GM18517 (cell line): ENCODE results near the gene TSEN15.
"Not testable (repeated sequence)": the region's sequence is repeated elsewhere in the genome, so short reads cannot be mapped to it uniquely, and the experiment has no call there.

Source experiments
- ATAC-seq: cut with Tn5 transposase; IDR thresholded peaks from one replicate; pipeline ENCODE4 v1.9.1; 2021; ENCODE audit warnings: mild to moderate bottlenecking, moderate library complexity; ENCODE audit not compliant: unreplicated experiment

TSEN15 gene

GRCh38 chr1:184096005-184096404, 44.5 kb downstream of the TSEN15 start:
- no peak for ATAC-seq

DNA sequence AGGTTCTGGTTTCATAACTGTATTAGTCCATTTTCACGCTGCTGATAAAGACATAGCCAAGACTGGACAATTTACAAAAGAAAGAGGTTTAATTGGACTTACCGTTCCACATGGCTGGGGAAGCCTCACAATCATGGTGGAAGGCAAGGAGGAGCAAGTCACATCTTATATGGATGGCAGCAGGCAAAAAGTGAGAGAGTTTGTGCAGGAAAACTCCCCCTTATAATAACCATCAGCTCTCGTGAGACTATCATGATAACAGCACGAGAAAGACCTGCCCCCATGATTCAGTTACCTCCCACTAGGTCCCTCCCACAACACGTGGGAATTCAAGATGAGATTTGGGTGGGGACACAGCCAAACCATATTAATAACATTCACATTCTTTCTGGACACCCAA, 45.0 kb downstream of the TSEN15 start:
- ATAC-seq, result not testable (repeated sequence)

DNA sequence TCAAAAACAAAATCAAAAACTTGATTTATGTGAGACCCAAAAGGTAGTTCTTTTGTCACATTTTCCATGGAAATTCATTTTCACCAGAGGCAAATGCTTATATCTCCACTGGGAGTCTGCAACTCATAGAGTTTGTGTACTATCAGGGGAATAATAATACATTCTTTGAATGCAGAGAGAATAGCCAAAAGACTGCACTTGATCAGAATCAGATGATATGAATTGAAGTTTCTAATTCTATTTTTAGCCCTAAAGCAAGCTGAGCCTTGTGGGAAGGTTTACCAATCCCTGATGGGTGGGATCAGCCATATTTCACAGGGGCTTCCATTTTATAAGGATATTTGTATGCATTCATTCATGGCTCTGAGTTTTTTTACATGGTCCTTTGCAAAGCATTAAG, 49.6 kb downstream of the TSEN15 start:
- no peak for ATAC-seq

- no peak for ATAC-seq
These were observed 50.0 kb downstream of the TSEN15 start for GRCh38 chr1:184101571-184101970.

DNA sequence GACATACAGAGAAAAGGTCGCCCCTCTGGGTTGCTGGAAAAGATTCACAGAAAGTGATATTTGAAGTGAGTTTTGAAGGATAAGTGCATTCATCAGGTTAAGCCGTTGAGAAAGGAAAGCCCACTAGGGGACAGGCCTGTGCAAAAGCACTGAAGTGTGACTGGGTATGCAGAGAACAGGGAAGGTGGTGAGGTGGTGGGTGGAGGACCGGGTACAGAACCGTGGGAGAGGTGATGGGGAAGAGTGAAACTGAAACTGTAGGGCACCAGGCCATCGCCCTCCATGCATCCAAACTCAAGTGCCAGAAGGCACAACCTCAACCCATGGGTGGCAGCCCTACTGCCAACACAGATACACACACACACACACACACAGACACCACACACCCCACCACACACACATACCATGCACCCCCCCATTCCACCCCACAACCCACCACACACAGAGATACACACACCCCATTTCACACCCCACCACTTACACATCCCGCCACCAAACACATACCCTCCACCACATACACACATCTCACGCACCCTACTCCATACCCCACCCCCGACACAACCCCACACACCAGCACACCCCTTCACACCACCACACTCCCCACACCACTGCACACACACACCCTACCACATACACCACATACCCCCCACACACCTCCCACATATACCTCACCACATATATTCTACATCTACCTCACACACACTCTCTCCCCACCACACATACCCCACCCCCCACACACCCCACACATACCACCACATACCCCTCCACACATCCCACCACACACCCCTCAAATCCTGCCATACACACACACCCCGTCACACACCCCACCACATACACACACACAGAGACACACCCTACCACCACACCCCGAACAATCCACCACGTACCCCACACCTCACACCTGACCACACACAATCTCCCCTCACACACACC, 59.0 kb downstream of the TSEN15 start:
- ATAC-seq, result no peak

- ATAC-seq, result no peak
These were observed 60.8 kb downstream of the TSEN15 start for GRCh38 chr1:184112176-184112948.

- ATAC-seq, result no peak
These were observed 61.7 kb downstream of the TSEN15 start for GRCh38 chr1:184113251-184113650.

DNA sequence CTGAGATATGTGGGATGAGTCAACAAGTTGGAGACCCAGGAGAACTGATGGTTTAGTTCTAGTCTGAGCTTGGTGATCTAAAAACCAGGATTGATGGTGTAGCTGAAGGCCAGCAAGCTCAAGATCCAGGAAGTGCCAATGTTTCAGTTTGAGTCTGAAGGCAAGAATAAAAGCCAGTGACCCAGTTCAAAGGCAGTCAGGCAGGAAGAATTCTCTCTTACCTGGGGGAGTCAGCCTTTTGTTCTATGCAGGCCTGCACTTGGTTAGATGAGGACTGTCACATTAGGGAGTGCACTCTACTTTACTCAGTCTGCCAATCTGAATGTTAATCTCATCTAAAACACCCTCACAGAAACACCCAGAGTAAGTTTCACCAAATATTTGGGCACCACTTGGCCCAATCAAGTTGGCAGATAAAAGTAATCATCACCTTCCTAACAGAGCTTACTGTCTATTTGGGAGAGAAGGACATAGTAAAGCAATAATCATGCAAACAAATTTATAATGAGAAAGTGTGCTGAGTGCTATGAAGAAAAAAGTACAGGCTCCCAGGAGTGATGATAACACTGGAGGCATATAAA, 63.4 kb downstream of the TSEN15 start:
- no peak for ATAC-seq

DNA sequence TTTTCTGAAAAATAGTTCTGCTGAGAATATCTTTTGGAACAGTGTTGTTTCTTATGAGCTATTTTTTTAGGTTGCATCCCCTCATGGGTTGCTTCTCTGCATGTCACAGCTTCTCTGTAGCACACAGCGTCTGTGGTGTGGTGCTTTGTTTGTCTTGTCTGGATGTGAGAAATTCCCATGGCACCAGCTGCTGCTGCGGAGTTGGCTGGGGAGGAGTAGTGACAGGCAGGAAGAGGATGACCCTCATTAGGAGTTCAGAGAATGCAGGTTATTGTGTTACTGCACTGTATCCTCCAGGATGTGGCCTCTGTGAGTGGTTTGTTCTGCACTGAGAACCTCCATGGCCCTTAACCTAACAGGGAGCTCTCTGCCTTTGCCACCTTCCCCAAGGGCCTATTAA, 64.8 kb downstream of the TSEN15 start:
- ATAC-seq, result no peak

- no peak for ATAC-seq
These were observed 66.5 kb downstream of the TSEN15 start for GRCh38 chr1:184118046-184118445.
